ENCODE measurements around the gene LPA.

The LPA gene

DNA sequence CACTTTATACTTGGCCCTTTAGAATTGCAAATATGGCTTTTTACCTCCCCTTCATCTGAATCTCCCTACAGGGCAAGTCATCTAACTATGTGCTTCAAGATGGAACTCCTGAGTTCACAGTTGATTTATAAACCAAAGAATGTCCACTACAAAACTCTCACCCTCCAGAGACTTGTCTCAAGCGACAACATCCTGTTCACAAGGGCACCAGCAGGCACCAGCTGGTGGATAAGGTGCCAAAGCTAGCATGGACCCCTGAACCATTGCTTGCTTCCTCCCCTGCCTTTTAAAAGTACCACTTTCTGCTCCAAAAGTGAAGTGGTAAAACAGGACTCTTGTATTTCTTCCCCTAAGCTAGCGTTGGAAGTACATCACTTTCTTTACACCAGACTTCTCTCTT lies 154.5 kb downstream of the LPA start:
- no peak for DNase-seq

DNA sequence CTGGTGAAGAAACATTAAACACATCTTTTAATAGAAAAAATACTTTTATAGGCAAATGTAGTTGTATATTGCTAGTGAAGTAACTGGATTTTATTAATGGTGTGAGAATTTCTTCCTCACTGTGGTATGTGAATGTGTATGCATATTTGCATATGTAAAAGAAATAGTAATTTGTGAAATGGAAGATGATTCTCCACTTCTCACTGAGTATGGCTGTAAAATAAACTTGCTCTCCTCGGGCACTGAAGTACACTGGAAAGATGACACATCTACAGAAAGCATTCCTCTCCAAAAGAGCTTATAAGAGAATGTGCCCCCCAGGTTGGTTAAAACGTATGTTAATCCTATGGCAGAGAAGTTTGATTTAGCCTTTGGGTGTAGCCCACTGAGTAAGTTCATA lies 155.5 kb downstream of the LPA start:
- DNase-seq, result no peak

DNA sequence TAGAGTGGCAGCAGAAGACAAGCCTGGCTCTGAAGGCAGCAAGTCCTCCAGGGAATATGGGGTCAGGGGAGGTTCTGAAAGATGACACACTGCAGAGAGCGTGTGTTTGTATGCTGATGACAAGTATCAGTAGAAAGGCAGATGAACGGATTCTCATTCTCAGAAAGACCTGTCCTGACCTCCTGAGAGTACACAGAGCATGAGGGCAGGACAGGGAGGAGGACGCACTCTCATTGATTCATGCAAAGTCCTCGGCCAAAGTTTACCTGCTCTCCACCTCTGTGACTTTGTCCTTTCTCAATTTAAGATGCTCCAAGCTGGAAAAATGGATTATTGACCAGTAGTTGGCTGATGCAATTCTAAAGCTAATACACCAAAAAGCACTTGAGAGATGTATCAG lies 156.7 kb downstream of the LPA start:
- DNase-seq, result no peak

- no peak for DNase-seq
These were observed 158.1 kb downstream of the LPA start for GRCh38 chr6:160505970-160506369.

DNA sequence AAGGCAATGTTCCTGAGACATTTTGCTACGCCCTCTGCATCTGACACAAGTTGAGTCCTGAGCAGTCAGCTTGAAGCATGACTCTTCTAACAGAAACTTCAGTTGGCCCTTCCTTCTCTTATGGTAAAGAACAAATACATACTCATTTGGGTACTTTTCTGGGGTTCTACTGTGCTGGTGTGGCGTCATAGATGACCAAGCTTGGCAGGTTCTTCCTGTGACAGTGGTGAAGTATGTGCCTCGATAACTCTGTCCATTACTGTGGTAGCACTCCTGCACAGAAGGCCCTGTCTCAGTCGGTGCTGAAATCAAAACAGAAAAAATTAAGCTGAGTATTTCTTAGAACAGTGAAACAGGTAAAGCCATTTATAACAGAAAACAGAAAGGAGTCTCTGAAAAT lies 163.4 kb downstream of the LPA start:
- no peak for DNase-seq

DNA sequence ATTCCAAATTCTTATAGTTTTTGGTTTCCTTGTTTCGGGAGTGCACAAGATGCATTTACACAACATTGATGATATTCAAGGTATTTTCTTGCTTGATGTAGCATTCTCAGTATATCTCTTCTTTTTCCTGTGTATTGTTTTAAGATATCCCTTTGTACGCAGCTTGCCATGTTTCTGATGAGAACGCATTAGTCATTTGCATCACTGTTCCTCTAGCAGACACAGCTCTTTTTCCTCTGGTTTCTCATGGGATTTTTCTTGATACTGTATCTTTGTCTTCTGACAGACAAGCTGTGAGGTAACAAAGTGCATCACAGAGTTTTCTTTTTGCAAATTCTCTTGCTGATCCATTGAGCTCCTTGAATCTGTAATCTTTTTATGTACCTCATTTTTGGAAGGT lies 169.5 kb downstream of the LPA start:
- DNase-seq, result no peak

DNA sequence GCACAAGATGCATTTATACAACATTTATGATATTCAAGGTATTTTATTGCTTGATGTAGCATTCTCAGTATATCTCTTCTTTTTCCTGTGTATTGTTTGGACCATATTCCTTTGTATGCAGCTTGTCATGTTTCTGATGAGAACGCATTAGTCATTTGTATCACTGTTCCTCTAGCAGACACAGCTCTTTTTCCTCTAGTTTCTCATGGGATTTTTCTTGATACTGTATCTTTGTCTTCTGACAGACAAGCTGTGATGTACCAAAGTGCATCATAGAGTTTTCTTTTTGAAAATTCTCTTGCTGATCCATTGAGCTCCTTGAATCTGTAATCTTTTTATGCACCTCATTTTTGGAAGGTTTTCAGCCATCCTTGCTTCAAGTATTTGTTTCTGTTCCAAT lies 175.0 kb downstream of the LPA start:
- no peak for DNase-seq

DNA sequence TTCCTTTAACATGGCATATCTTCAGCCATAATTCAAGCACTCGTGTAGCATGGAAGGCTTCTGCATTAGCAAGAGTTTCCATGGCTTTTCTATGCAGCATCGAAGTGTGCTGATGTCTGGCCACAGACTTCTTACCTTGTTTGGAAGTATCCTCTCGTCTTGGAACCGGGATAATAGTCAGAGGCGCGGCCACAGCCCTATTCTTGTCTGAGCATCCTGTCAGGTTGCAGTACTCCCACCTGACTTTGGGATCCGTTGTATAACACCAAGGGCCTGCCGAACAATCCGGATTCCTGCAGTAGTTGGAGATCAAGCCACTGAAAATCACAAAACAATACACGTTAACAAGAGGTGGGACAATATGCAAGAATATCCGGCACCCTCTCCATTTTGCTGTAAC lies 177.0 kb downstream of the LPA start:
- DNase-seq, result no peak
